NCI-H524 treated with DMSO at 0.1 percent for 48 hours (cell line): ENCODE measurements around the gene ZNF275.
"Not testable (repeated sequence)": the region's sequence is repeated elsewhere in the genome, so short reads cannot be mapped to it uniquely, and the experiment has no call there.

Source experiments
- DNase-seq: peaks from one replicate; lab custom pipeline; 2025; lab: John Stamatoyannopoulos, UW

Gene ZNF275

GRCh38 chrX:153319295-153320046, 14.5 kb upstream of the ZNF275 start:
- DNase-seq, result no peak

- DNase-seq, result not testable (repeated sequence)
Observed at GRCh38 chrX:153320047-153320443, 13.9 kb upstream of the ZNF275 start.

- no peak for DNase-seq
Observed at GRCh38 chrX:153320555-153321184, 13.3 kb upstream of the ZNF275 start.

GRCh38 chrX:153321381-153322124, 12.4 kb upstream of the ZNF275 start, which contains the start of gene PNMA6F:
Gene PNMA6F, minus strand, starts transcription at chrX:153321767. Its CDS starts 1,093 bp downstream, at chrX:153320674.
- DNase-seq, result no peak

GRCh38 chrX:153327561-153327960, 6.4 kb upstream of the ZNF275 start:
- DNase-seq, result no peak

- no peak for DNase-seq
Observed at GRCh38 chrX:153333266-153333665, 687 bp upstream of the ZNF275 start.

GRCh38 chrX:153334654-153335295, 822 bp downstream of the ZNF275 start:
- no peak for DNase-seq

- no peak for DNase-seq
Observed at GRCh38 chrX:153336121-153336894, 2.4 kb downstream of the ZNF275 start.

- no peak for DNase-seq
Observed at GRCh38 chrX:153336988-153337387, 3.0 kb downstream of the ZNF275 start.

GRCh38 chrX:153338836-153339235, 4.9 kb downstream of the ZNF275 start:
- no peak for DNase-seq

- no peak for DNase-seq
Observed at GRCh38 chrX:153339662-153340061, 5.7 kb downstream of the ZNF275 start.

- DNase-seq, result no peak
Observed at GRCh38 chrX:153340111-153340510, 6.2 kb downstream of the ZNF275 start.

GRCh38 chrX:153342762-153343558, 9.0 kb downstream of the ZNF275 start:
- no peak for DNase-seq

GRCh38 chrX:153343674-153344073, 9.7 kb downstream of the ZNF275 start:
- no peak for DNase-seq

- DNase-seq, result no peak
Observed at GRCh38 chrX:153347530-153347929, 13.6 kb downstream of the ZNF275 start.

- no peak for DNase-seq
Observed at GRCh38 chrX:153348421-153348820, 14.5 kb downstream of the ZNF275 start.

- no peak for DNase-seq
Observed at GRCh38 chrX:153349952-153350351, 16.0 kb downstream of the ZNF275 start.

GRCh38 chrX:153351981-153352380, 18.0 kb downstream of the ZNF275 start:
- no peak for DNase-seq

- DNase-seq, result no peak
Observed at GRCh38 chrX:153352858-153353257, 18.9 kb downstream of the ZNF275 start.

GRCh38 chrX:153353416-153353815, 19.5 kb downstream of the ZNF275 start:
- DNase-seq, result no peak

GRCh38 chrX:153357877-153358276, 23.9 kb downstream of the ZNF275 start:
- no peak for DNase-seq
